DMS153 (cell line): Measurements from ENCODE around the gene KCNMA1.

Source experiments
- DNase-seq: peaks from one replicate; lab custom pipeline; 2025; lab: John Stamatoyannopoulos, UW

The KCNMA1 gene

GRCh38 chr10:77448226-77448625 lies 189.4 kb downstream of the KCNMA1 start:
- no peak for DNase-seq

- no peak for DNase-seq
Measured at GRCh38 chr10:77446700-77447099, 190.9 kb downstream of the KCNMA1 start.

GRCh38 chr10:77445547-77445946 lies 192.1 kb downstream of the KCNMA1 start:
- DNase-seq, result no peak

GRCh38 chr10:77444041-77444440 lies 193.6 kb downstream of the KCNMA1 start:
- no peak for DNase-seq

- peak; percentile 75 for DNase-seq
Measured at GRCh38 chr10:77442699-77443189, 194.9 kb downstream of the KCNMA1 start.

GRCh38 chr10:77441353-77442166 lies 196.0 kb downstream of the KCNMA1 start:
- DNase-seq, result no peak

- DNase-seq, result no peak
Measured at GRCh38 chr10:77436257-77436975, 201.2 kb downstream of the KCNMA1 start.

GRCh38 chr10:77433546-77433945 lies 204.1 kb downstream of the KCNMA1 start:
- no peak for DNase-seq

- DNase-seq, result no peak
Measured at GRCh38 chr10:77431980-77432797, 205.4 kb downstream of the KCNMA1 start.

GRCh38 chr10:77431209-77431611 lies 206.4 kb downstream of the KCNMA1 start:
- no peak for DNase-seq

- DNase-seq, result no peak
Measured at GRCh38 chr10:77430530-77430929, 207.1 kb downstream of the KCNMA1 start.

- DNase-seq, result no peak
Measured at GRCh38 chr10:77428691-77429395, 208.8 kb downstream of the KCNMA1 start.

- DNase-seq, result no peak
Measured at GRCh38 chr10:77424257-77424656, 213.4 kb downstream of the KCNMA1 start.

GRCh38 chr10:77422491-77423338 lies 214.9 kb downstream of the KCNMA1 start:
- no peak for DNase-seq

- no peak for DNase-seq
Measured at GRCh38 chr10:77421591-77421990, 216.0 kb downstream of the KCNMA1 start.

- no peak for DNase-seq
Measured at GRCh38 chr10:77420947-77421523, 216.6 kb downstream of the KCNMA1 start.

- DNase-seq, result no peak
Measured at GRCh38 chr10:77419979-77420378, 217.6 kb downstream of the KCNMA1 start.

- DNase-seq, result no peak
Measured at GRCh38 chr10:77419056-77419455, 218.6 kb downstream of the KCNMA1 start.

GRCh38 chr10:77417806-77418640 lies 219.6 kb downstream of the KCNMA1 start:
- DNase-seq, result no peak
